Adipose tissue (tissue), 3 donors: ENCODE results near the gene SLC25A26. TPM values are rescaled to one million over a fixed set of nuclear protein-coding genes. Genes with fewer than 3 reads are reported as not detected.

ENCODE experiments used
- H3K27ac ChIP-seq: one replicate; pipeline ENCODE4 v1.5.1; 2013; ENCODE audit warnings: low read depth, low read length
- WGBS, 3 donors: extraction: QIAGEN DNeasy Blood & Tissue Kit; methylation state at CpG; one replicate each; pipeline ENCODE4 v1.1.7; 2013; 5-methylcytosine and 5-hydroxymethylcytosine counted together
- polyA plus RNA-seq, 3 donors: library from polyadenylated mRNA; stranded (reverse); fragments of 200-250 nt; gene quantifications; one replicate each; pipeline ENCODE4 v1.2.3, GENCODE V29; 2013
- donor health status: healthy with polysubstance abuse.
- donor health status: Bipolar disorder and iron deficiency.
- donor health status: healthy.

Gene SLC25A26
- polyA plus RNA-seq = 10 to 100 TPM; 12.6 to 21.6 (median 13.8) TPM

DNA sequence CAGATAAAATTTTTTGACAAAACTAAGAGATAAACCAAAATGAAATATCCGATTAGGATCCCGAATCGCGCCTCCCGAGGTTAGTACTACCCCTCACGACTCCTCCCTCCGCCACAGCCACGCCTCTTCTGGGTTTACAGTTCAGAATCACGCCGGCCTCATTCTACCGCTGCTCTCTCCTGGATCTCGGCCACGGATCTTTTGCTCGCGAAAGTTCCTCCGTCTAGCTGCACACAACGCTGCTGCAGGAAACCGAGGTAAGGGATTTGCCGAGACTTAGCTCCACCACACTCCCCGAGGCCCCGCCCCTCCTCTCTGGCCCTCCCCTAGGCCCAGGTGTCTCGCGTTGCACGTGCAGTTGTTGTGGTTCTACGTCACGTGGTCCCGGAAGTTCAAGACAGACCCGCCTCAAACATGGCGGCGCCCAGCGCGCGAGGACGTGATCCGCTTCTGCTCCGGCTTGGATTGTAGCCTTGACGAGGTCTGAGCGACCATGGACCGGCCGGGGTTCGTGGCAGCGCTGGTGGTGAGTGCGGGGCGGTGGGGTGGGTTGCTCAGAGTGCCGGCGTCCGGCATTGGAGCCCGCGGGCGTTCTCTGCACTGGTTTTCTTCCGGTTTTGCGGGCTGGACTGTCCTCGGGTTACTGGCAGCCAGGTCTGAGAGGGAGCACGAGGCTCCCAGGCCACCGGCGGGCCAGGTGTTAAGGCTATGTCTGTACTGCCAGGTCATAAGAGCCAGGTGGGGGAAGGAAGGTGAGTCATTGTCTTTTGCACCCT is at the start of gene SLC25A26:
Gene SLC25A26 (plus strand): TSS at position 400 of the 776 bp plus-strand sequence. CDS start 94 bp downstream, at position 494.
- H3K27ac ChIP-seq = no peak within 1 kb of the TSS
- WGBS, 3 donors = 0% methylated on average over 56 of the region's 56 CpGs

GRCh38 chr3:66172394-66172793 is 48.4 kb upstream of the SLC25A26 start:
- 91 to 96% (median 92%) methylated on average over 1 of the region's 1 CpG for WGBS, 3 donors
- no peak overlapping the region for H3K27ac ChIP-seq

GRCh38 chr3:66177026-66177425 is 43.8 kb upstream of the SLC25A26 start:
- 52 to 83% (median 77%) methylated on average over 1 of the region's 1 CpG for WGBS, 3 donors
- no peak overlapping the region for H3K27ac ChIP-seq

DNA sequence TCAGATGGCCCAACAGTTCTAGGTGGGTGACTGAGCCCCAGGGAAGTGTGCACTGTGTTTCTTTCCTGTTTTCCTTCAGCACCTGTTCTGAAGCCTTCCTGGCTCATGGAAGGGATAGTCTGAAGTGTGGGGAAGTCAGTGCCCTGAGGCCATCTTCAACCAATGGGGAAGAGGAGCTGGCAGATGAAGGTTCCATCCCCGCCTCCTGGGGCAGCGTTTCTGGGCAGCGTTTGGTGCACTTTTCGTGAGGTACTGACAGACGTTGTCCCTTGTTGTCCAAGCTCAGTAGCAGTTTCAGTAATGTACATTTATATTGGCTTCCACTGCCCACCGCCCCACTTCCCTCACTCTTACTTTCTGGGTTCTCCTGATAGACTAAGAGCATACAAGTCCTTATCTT is 42.6 kb upstream of the SLC25A26 start:
- 86 to 90% (median 88%) methylated on average over 6 of the region's 6 CpGs for WGBS, 3 donors
- H3K27ac ChIP-seq = no peak overlapping the region

DNA sequence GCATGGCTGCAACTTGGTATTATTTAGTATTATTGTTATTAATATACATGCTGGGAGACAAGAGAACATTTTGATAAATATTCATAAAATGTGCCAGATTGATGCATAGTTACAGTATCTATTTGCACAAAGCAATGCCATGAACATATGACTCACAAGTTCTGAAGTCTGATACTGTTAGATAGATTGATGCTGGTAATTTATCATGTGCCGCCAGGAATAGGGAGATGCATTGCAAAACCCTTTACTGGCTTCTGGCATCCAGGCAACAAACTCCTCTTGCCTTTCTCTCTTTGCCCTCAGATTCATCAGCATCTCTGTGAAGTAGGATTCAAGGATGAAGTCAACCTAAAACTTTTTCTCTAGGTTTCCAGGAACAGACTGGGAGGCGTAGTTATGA is 41.0 kb upstream of the SLC25A26 start:
- WGBS, 3 donors = 78 to 86% (median 80%) methylated on average over 2 of the region's 2 CpGs
- no peak overlapping the region for H3K27ac ChIP-seq

DNA sequence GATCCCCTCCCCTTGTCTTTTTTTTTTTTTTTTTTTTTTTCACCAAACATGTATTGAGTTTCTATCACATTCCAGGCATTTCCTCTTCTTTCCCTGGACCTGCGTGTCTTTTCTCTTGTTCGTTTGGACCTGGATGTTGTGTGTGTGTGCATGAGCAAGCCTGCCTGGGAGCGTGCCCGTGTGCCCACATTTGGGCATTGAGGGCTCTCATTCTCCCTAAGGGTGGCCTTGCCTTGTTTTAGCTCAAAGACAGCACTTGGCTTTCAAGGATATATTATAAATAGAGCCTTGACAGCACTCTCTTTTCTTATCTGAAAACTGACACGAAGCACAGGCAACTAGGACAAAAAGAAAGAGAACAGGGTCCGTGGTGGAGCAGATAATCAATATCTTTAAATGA is 39.0 kb upstream of the SLC25A26 start:
- H3K27ac ChIP-seq = no peak overlapping the region
- WGBS, 3 donors = 51 to 68% (median 56%) methylated on average over 6 of the region's 6 CpGs

- 68 to 83% (median 72%) methylated on average over 6 of the region's 6 CpGs for WGBS, 3 donors
Observed at GRCh38 chr3:66182246-66182645, 38.6 kb upstream of the SLC25A26 start.

GRCh38 chr3:66186545-66186944 is 34.3 kb upstream of the SLC25A26 start:
- H3K27ac ChIP-seq = no peak overlapping the region

More at GRCh38 chr3:66182246-66182645, 38.6 kb upstream of the SLC25A26 start:
- no peak overlapping the region for H3K27ac ChIP-seq

GRCh38 chr3:66195347-66195783 is 25.4 kb upstream of the SLC25A26 start:
- 13 to 16% (median 15%) methylated on average over 21 of the region's 21 CpGs for WGBS, 3 donors
- H3K27ac ChIP-seq = no peak overlapping the region

DNA sequence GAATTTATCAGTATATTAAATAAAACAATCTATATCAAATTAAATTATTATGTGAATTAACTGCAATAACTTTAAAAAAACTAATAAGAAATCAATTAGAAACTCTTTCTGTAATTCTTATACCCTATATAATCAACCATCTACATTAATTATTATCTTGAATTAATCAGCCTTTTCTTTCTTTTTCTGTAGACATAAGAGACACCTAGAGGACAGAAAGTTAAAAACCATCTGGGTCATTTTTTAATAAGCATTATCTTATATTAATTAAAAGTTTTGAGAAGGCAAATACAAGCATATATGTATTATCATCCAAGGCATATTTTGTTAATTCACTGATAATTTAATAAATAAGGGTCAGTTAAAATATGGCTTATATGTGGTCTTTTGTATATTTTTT is 24.2 kb upstream of the SLC25A26 start:
- no peak overlapping the region for H3K27ac ChIP-seq

DNA sequence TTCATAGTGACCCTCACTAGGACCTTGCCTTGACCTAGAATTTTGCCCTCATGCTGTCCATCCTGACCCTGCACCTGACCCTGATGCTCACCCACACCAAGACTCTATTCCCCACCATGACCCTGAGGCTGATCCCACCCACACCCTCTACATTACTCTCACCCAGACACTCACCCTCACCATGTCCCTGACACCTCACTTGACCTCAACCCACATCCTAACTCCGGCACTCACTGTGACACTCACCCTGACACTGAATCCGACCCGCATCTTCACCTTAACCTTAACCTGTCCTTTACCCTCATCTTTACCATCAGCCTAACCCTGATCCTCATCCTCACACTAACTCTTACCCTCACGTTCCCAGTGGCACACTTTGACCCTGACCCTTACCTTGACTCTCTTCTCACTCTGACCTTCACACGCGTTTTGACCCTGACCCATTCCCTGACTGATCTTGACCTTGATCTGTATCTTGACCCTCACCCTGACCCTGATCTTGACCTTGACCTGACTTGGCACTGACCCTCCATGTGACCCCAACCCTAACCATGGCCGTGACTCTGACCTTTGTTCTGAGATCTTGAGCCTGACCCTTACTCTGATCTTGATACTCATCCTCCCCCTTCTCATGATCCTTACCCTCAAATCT is 22.2 kb upstream of the SLC25A26 start:
- H3K27ac ChIP-seq = no peak overlapping the region
- 85 to 92% (median 88%) methylated on average over 7 of the region's 7 CpGs for WGBS, 3 donors

DNA sequence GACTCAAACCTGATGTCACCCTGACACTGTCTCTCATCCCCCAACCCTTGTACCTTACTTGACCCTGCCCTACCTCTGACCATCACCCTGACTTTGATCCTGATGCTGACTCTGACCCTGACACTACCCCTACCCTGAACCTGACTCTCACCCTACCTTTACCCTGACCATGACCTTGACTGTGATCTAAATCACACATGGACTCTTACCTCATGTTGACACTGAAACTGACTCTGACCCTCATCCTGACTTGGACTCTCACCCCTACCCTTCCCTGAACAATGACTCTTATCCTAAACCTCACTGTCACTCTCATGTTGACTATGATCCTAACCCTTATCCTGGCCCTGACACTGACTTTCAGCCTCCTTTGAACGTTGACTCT is 21.7 kb upstream of the SLC25A26 start:
- WGBS, 3 donors = 71 to 81% (median 78%) methylated on average over 1 of the region's 1 CpG
- no peak overlapping the region for H3K27ac ChIP-seq

DNA sequence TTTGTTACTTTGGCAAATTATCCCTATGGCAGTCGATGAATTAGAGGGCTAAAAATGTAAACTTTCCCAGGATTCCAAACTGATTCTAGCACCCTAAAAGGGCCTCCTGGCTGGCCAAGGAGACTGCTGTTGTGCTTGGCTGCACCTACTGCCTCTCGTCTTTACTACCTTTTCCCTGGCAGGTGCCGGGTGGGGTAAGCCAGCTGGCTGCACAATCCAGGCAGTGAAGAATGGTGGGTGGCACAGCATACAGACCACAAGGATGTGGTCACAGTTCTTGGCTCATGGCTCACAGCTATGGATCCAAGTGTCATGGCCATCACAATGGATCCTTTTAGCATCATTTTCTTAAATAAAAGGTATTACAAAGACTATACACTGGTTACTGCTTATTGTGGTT is 20.7 kb upstream of the SLC25A26 start:
- 24 to 55% (median 45%) methylated on average over 3 of the region's 3 CpGs for WGBS, 3 donors
- no peak overlapping the region for H3K27ac ChIP-seq

GRCh38 chr3:66200786-66201185 is 20.0 kb upstream of the SLC25A26 start:
- 79 to 88% (median 87%) methylated on average over 2 of the region's 2 CpGs for WGBS, 3 donors
- no peak overlapping the region for H3K27ac ChIP-seq

- 82 to 85% (median 83%) methylated on average over 2 of the region's 2 CpGs for WGBS, 3 donors
- H3K27ac ChIP-seq = no peak overlapping the region
Observed at GRCh38 chr3:66203275-66203674, 17.5 kb upstream of the SLC25A26 start.

- WGBS, 3 donors = 89 to 94% (median 91%) methylated on average over 7 of the region's 7 CpGs
Observed at GRCh38 chr3:66206806-66207205, 14.0 kb upstream of the SLC25A26 start.

DNA sequence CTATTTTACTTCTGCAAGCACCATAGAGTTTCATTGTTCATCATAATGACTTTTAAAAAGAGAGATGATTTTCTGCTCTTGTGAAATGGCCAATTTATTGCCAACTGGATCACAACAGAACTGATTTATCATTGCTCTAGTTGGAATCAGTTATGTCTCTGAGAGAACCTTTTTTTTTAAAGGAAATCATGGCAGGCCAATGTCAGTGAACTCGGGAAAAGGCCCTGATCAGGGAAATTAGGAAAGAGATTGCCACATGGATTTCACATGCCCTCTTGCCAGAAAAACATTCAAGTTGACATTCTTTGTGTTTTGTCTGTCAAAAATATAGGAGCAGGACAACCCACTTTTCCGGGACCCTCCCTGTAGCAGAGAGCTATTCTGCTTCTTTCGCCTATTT is 12.6 kb upstream of the SLC25A26 start:
- WGBS, 3 donors = 72 to 83% (median 74%) methylated on average over 3 of the region's 3 CpGs
- no peak overlapping the region for H3K27ac ChIP-seq

More at GRCh38 chr3:66206806-66207205, 14.0 kb upstream of the SLC25A26 start:
- no peak overlapping the region for H3K27ac ChIP-seq

DNA sequence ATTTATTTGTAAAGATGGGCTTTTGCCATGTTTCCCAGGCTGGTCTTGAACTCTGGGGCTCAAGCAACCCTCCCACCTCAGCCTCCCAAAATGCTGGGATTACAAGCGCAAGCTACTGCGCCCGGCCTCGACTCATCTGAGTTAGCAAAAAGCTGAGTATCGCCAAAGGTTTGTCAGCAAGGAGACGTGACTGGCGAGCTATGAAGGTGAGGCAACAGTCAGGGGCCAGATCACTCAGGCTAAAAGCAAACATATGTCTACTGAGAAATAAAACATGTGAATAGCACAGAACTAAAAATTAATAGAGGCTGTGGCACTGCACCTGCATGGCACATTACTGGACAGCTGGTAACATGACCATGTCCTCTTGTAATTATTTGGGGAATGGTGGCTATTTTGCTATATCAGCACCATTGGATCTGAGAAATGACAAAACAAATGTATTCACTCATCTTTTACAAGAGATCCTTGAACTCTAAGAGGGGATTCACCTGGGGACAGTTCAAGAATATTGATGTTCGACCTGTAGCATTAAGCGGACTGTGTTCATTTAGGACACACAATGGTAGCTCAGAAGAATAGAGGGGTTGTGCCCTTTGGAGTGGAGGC is 10.0 kb upstream of the SLC25A26 start:
- H3K27ac ChIP-seq = no peak overlapping the region
- 76 to 91% (median 87%) methylated on average over 9 of the region's 9 CpGs for WGBS, 3 donors

DNA sequence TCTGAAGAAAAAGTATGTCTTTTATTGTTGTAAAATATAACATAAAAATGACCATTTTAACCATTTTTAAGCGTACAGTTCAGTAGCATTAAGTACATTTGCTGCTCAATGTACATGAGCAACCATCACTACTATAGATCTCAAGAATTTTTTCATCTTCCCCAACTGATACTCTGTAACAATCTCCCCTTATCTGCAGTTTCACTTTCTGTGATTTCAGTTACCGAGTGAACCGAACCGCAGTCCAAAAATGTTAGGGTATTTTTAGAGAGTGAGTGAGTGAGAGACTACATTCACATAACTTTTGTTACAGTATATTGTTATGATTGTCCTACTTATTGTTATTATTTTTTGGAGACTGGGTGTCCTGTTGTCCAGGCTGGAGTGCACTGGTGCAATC is 9.0 kb upstream of the SLC25A26 start:
- H3K27ac ChIP-seq = no peak overlapping the region
- WGBS, 3 donors = 69 to 85% (median 69%) methylated on average over 4 of the region's 4 CpGs
